ENCODE measurements around the gene SAMD9. TPM values are rescaled to one million over a fixed set of nuclear protein-coding genes. Genes with fewer than 3 reads are reported as not detected.
"Not testable (repeated sequence)": the region's sequence is repeated elsewhere in the genome, so short reads cannot be mapped to it uniquely, and the experiment has no call there.

The SAMD9 gene
- total RNA-seq, 3 donors from 2014 or later: 1.8 to 2.5 (median 2.1) TPM

DNA sequence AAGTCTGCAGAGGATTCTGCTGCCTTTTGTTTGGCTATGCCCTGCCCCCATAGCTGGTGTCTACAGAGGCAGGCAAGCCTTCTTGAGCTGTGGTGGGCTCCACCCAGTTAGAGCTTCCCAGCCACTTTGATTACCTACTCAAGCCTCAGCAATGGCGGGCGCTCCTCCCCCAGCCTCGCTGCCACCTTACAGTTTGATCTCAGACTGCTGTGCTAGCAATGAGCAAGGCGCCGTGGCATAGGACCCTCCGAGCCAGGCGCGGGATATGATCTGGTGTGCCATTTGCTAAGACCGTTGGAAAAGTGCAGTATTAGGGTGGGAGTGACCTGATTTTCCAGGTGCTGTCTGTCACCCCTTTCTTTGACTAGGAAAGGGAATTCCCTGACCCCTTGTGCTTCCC, 44.4 kb downstream of the SAMD9 start:
- not testable (repeated sequence) for H3K36me3 Mint-ChIP-seq (ENCODE audit: insufficient read depth); DNase-seq; H3K9me3 Mint-ChIP-seq; H3K4me1 Mint-ChIP-seq (ENCODE audit: low read depth); H3K4me3 Mint-ChIP-seq; ATAC-seq
- peaks cover 25% of the 10 kb centered on the region for H3K27me3 Mint-ChIP-seq (ENCODE audit: low read depth)

DNA sequence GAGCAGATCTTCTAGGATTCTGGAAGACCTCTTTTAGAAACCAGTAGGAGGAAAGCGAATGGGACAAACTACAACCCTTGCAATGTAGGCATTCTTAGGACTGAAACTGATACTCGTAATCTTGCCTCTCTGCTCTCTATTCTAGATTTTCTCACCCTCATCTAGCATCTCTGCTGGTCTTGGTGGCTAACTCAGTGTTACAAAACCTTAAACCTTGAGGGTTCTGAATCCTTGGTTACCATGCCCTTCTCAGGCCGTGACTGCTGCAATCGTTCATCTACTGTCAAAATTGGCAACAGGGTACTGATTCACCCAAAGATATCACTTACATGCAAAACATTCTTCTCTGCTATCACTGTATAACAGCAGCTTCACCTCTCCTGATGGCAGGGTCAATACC, 55.2 kb downstream of the SAMD9 start:
- no peaks in the 10 kb centered on the region for H3K9me3 Mint-ChIP-seq
- no peak overlapping the region for H3K4me3 Mint-ChIP-seq
- no peaks in the 10 kb centered on the region for H3K4me1 Mint-ChIP-seq (ENCODE audit: low read depth)
- peaks cover 2% of the 10 kb centered on the region for H3K27me3 Mint-ChIP-seq (ENCODE audit: low read depth)
- ATAC-seq (no peak), DNase-seq (no peak)
- no peaks in the 10 kb centered on the region for H3K36me3 Mint-ChIP-seq (ENCODE audit: insufficient read depth)

DNA sequence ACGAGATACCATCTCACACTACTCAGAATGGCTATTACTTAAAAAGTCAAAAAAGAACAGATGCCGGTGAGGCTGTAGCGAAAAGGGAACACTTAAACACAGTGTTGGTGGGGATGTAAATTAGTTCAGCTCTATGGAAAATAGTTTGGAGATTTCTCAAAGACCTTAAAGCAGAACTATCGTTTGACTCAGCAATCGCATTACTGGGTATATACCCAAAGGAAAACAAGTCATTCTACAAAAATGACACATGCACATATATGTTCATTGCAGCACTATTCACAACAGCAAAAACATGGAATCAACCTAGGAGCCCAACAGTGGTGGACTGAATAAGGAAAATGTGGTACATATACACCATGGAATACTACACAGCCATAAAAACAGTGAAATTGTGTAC, 56.9 kb downstream of the SAMD9 start:
- no peaks in the 10 kb centered on the region for H3K4me1 Mint-ChIP-seq (ENCODE audit: low read depth)
- peak; percentile 32 to 46 for ATAC-seq
- DNase-seq: no peak
- no peak overlapping the region for H3K4me3 Mint-ChIP-seq
- peaks cover 2% of the 10 kb centered on the region for H3K27me3 Mint-ChIP-seq (ENCODE audit: low read depth)
- no peaks in the 10 kb centered on the region for H3K9me3 Mint-ChIP-seq
- no peaks in the 10 kb centered on the region for H3K36me3 Mint-ChIP-seq (ENCODE audit: insufficient read depth)

DNA sequence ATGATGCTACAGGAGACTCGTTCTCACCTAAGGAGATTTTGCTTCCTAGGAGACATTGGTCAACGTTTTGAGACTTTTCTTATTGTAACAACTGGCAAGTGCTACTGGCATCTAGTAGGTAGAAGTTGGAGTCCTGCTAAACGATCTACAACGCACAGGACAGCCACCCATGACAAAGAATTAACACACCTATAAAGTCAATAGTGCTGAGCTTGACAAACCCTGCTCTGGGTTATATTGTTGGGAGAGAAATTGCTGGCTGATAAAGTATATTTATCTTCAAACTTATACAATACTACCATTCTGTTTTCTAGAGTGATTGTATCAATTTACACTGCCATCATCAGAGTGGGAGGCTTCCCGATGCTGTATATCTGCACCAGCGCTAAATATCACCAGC, 57.8 kb downstream of the SAMD9 start:
- Mint-ChIP-seq H3K9me3 (no peaks in the 10 kb centered on the region), H3K4me1 (ENCODE audit: low read depth) (no peaks in the 10 kb centered on the region), H3K36me3 (ENCODE audit: insufficient read depth) (no peaks in the 10 kb centered on the region), H3K4me3 (no peak overlapping the region), H3K27me3 (ENCODE audit: low read depth) (peaks cover 2% of the 10 kb centered on the region)
- ATAC-seq (no peak), DNase-seq (no peak)

DNA sequence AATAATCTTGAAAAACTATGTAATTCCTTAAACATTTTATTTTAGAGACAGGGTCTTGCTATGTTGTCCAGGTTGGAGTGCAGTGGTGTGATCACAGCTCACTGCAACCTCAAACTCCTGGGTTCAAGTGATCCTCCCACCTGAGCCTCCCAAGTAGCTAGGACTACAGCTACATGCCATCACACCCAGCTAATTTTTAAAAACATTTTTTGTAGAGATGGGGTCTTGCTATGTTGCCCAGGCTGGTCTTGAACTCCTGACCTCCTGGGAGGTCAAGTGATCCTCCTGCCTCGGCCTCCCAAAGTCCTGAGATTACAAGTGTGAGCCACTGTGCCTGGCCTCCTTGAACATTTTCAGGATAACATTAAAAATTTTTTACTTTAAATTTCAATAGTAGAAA, 61.2 kb downstream of the SAMD9 start:
- not testable (repeated sequence) for ATAC-seq; H3K36me3 Mint-ChIP-seq (ENCODE audit: insufficient read depth); H3K4me3 Mint-ChIP-seq; H3K27me3 Mint-ChIP-seq (ENCODE audit: low read depth); H3K9me3 Mint-ChIP-seq; DNase-seq; H3K4me1 Mint-ChIP-seq (ENCODE audit: low read depth)

DNA sequence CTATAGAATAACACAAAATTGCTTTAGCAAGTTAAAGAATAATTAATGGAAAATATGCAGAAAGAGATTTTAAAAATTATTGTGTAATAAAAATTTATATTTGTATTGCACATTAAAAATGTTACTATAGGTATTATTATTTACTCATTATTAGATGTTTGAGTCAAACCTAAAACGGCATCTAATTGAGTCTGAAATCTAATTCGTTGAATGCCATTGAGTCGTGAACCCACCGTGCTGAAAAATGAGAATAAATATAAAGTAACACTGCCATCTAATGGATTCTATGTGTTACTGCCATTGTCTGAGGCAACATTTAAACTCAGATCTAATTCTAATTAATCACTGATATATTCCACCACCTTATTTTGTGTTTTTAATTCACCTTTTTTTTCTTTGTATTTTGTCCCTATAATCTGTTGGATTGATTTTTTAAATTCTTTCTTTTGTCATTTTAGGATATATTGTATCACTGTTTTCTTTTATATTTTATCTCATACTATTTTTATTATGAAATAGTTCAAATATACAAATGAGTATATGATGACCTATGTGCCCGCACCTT, 62.2 kb downstream of the SAMD9 start:
- Mint-ChIP-seq H3K36me3 (ENCODE audit: insufficient read depth) (no peaks in the 10 kb centered on the region), H3K9me3 (no peaks in the 10 kb centered on the region), H3K27me3 (ENCODE audit: low read depth) (peaks cover 2% of the 10 kb centered on the region), H3K4me3 (no peak overlapping the region), H3K4me1 (ENCODE audit: low read depth) (peaks cover 3% of the 10 kb centered on the region)
- DNase-seq (no peak), ATAC-seq (peak; percentile 67 to 72)

DNA sequence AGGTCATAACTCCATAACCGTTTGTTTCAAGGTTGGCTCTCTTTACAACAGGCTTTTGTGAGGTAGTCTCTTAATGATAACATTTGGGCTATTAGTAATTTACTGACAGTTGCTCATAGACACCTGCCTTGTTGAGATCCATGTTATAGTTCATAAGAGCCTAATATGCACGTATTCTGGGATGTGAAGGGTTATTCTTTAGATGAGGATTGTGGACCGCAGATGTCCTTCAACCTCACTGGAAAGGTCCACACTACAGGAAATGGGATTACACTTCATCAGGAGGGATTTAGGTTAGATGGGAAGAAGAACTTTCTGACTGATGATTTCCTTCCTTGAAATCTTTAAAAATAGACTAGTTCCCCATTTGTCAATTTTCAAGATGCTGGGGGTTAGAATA, 62.8 kb downstream of the SAMD9 start:
- DNase-seq: no peak

DNA sequence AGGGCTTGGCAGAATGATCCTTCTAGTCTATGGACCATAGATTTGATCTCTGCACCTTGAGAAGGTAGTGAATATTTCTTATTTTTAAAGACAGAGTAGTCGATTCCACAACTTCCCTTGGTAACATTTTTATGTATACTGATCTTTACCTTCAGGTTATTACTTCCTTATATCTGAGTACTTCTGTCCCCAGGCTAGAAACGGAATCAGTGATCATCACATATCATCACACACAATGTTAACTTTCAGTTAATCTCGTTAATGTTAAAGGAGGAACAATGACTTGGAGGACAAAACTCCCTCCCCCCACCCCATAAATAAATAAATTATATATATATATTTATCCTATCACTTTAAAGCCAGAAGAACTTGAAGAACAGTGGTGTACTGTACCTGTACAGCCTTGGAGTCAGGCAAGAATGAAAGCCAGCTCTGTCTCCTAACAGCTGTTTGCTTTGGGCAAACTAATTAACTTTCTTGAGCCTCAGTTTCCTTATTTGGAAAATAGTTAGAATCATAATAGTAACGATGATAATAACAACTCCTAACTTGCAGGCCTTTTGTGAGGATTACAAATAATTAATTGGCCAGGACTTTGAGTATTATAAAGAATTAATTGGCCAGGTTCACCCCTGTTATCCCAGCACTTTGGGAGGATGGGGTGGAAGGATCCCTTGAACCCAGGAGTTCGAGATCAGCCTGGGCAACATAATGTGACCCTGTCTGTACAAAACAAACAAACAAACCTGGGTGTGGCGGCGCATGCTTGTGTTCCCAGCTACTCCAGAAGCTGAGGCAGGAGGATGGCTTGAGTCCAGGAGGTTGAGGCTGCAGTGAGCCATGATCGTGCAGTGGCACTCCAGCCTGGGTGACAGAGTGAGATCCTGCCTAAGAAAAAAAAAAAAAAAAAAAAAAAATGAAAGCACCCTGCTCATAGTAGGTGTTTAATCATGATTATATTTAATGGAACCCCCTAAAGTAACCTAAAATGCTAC, 63.5 kb downstream of the SAMD9 start:
- no peaks in the 10 kb centered on the region for H3K36me3 Mint-ChIP-seq (ENCODE audit: insufficient read depth)
- ATAC-seq (no peak), DNase-seq (no peak)
- H3K4me1 Mint-ChIP-seq (ENCODE audit: low read depth): peaks cover 3% of the 10 kb centered on the region
- H3K4me3 Mint-ChIP-seq: no peak overlapping the region
- no peaks in the 10 kb centered on the region for H3K27me3 Mint-ChIP-seq (ENCODE audit: low read depth)
- H3K9me3 Mint-ChIP-seq: no peaks in the 10 kb centered on the region

More for the DNA sequence above, 62.8 kb downstream of the SAMD9 start:
- peaks cover 3% of the 10 kb centered on the region for H3K4me1 Mint-ChIP-seq (ENCODE audit: low read depth)
- no peaks in the 10 kb centered on the region for H3K36me3 Mint-ChIP-seq (ENCODE audit: insufficient read depth)
- no peaks in the 10 kb centered on the region for H3K27me3 Mint-ChIP-seq (ENCODE audit: low read depth)
- H3K4me3 Mint-ChIP-seq: no peak overlapping the region
- ATAC-seq: no peak
- H3K9me3 Mint-ChIP-seq: no peaks in the 10 kb centered on the region

DNA sequence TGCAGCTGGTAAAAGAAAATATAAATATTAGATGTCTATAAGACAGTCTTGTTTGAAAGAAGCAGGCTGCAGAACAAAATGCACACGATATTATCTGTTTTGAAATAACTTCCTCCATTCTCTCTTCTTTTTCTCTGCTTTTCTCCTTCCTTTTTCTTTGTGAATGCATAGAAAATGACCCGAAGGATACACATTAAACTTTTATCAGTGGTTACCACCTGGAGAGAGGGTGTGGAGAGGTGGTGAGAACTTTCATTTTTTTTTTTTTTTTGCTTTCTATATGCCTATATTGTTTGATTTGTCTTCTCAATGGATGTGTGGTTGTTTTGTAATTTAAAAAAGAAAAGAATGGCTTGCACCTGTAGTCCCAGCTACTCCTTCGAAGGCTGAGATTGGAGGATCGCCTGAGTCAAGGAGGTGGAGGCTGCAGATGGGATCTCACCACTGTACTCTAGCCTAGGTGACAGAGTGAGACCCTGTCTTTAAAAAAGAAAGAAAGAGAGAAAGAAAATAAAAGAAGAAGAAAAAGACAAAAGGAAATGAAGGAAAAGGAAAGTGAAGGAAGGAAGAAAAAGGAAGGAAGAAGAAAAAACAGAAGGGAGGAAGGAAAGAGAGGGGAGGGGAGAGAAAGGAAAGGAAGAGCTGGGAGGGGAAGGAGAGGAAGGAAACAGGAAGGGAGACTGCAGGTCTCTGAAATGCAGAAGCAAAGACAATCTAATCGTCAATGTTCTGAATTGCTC, 64.4 kb downstream of the SAMD9 start:
- Mint-ChIP-seq H3K4me1 (ENCODE audit: low read depth) (peaks cover 3% of the 10 kb centered on the region), H3K4me3 (no peak overlapping the region), H3K27me3 (ENCODE audit: low read depth) (no peaks in the 10 kb centered on the region), H3K9me3 (no peaks in the 10 kb centered on the region), H3K36me3 (ENCODE audit: insufficient read depth) (no peaks in the 10 kb centered on the region)
- ATAC-seq (no peak), DNase-seq (no peak)

DNA sequence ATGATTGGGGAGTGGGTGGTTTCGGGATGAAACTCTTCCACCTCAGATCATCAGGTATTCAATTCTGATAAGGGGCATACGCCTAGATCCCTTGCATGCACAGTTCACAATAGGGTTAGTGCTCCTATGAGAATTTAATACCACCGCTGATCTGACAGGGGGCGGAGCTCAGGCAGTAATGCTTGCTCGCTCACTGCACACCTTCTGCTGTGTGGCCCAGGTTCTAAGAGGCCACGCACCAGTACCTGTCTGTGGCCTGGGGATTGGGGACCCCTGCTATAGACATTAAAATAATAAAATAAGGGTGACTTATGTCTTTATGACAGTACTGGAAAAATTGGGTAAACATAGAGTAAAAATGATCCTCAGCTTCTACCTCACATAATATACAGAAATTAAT, 66.1 kb downstream of the SAMD9 start:
- no peak for DNase-seq
- peaks cover 2% of the 10 kb centered on the region for H3K27me3 Mint-ChIP-seq (ENCODE audit: low read depth)
- no peak overlapping the region for H3K4me3 Mint-ChIP-seq
- H3K36me3 Mint-ChIP-seq (ENCODE audit: insufficient read depth): no peaks in the 10 kb centered on the region
- no peaks in the 10 kb centered on the region for H3K9me3 Mint-ChIP-seq
- H3K4me1 Mint-ChIP-seq (ENCODE audit: low read depth): peaks cover 3% of the 10 kb centered on the region
- no peak for ATAC-seq

Other genes starting within 250 kb of the SAMD9 start
- gene SAMD9L, start 30.4 kb upstream of the SAMD9 start, total RNA-seq: 1 to 10 TPM; 3.3 to 8.1 (median 4.1) TPM
- gene HEPACAM2, start 108.5 kb upstream of the SAMD9 start, total RNA-seq: not detected
- gene VPS50, start 114.4 kb upstream of the SAMD9 start, total RNA-seq: 10 to 100 TPM; 12.4 to 14.1 (median 13.6) TPM